Measurements from ENCODE around the gene C11orf91.

Gene C11orf91

DNA sequence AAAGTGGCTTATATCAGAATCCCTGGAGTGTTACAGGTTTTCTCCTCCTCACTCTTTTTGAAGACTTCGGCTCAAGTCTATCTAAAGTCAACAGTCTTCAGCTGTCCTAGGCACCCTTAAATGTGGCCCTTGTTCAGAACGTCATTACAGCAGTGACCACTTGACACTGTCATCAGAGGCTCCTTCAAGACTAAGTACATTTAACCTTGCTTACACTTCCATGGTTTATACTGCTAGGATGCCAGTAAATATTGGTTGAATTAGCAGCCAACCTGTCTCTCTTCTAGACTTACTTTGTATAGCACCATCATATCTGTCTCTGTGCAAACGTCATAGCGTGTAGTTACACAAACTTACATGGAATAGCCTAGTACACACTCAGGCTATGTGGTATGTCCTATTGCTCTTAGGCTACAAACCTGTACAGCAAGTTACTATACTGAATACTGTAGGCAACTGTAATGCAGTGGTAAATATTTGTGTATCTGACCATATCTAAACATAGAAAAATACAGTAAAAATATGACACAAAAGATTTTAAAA lies 13.3 kb upstream of the C11orf91 start:
- H3K27ac ChIP-seq (ENCODE audit: low read depth, low read length), result no peak overlapping the region
- no peaks in the 10 kb centered on the region for H3K9me3 ChIP-seq (ENCODE audit: insufficient read depth, low read length)
- H3K79me2 ChIP-seq (ENCODE audit: insufficient read depth, low read length), result no peaks in the 10 kb centered on the region
- H3K9ac ChIP-seq (ENCODE audit: low read length), result no peak overlapping the region
- no peaks in the 10 kb centered on the region for H3K9me2 ChIP-seq (replicated peaks; ENCODE audit: insufficient read depth, low read length)
- H3K27me3 ChIP-seq (ENCODE audit: low read length), result no peaks in the 10 kb centered on the region
- H3K36me3 ChIP-seq (ENCODE audit: low read length), result no peaks in the 10 kb centered on the region
- no peaks in the 10 kb centered on the region for H4K20me1 ChIP-seq (ENCODE audit: low read depth, low read length)
- H3K4me3 ChIP-seq (ENCODE audit: insufficient read depth, low read length, poor library complexity, severe bottlenecking), result no peak overlapping the region
- H3F3A ChIP-seq (ENCODE audit: insufficient read depth), result no peaks in the 10 kb centered on the region
- TF ChIP-seq EZH2phosphoT487 (conservative IDR thresholded peaks at IDR 0.05; ENCODE audit: low read length), result no peak
- TF ChIP-seq, protein P1, sequence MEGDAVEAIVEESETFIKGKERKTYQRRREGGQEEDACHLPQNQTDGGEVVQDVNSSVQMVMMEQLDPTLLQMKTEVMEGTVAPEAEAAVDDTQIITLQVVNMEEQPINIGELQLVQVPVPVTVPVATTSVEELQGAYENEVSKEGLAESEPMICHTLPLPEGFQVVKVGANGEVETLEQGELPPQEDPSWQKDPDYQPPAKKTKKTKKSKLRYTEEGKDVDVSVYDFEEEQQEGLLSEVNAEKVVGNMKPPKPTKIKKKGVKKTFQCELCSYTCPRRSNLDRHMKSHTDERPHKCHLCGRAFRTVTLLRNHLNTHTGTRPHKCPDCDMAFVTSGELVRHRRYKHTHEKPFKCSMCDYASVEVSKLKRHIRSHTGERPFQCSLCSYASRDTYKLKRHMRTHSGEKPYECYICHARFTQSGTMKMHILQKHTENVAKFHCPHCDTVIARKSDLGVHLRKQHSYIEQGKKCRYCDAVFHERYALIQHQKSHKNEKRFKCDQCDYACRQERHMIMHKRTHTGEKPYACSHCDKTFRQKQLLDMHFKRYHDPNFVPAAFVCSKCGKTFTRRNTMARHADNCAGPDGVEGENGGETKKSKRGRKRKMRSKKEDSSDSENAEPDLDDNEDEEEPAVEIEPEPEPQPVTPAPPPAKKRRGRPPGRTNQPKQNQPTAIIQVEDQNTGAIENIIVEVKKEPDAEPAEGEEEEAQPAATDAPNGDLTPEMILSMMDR (IDR thresholded peaks at IDR 0.05; ENCODE audit: insufficient read depth, low read length, poor library complexity, severe bottlenecking), result no peak
- H2AFZ ChIP-seq (ENCODE audit: low read depth, low read length, severe bottlenecking), result no peak overlapping the region
- H3K4me2 ChIP-seq (ENCODE audit: low read depth, low read length, poor library complexity, severe bottlenecking), result no peak overlapping the region

DNA sequence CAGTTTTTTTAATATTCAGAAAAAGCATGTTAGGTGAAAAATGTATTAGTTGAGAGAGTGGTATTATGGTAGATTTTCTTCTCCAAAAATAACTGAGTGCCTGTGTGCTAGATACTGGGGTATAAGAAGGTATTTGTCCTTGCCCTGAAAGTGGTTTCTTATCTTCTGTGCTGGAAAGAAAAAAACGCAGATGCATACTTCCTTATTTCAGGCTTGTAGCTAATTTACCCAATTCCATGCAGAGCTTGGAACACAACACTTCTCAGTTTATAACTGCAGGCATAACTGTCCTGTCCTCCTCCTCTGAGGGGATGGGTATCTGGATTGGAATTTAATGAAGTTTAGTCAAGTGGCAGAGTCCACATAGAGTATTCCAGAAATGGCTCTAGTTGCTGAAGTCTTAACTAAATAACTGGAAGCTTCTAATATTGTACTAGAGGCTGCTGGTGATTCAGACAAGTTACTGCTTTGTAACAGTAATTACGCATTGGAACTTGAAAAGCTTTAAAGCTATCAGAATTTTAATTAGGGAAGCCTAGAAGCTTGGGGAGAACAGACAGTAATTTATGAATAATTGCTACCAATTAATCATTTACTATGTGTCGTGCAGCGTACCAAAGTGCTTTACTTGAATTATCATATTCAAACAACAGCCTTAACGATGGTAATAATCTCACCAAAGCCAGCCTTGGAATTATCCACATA lies 12.7 kb upstream of the C11orf91 start:
- no peak overlapping the region for H3K27ac ChIP-seq (ENCODE audit: low read depth, low read length)
- no peaks in the 10 kb centered on the region for H4K20me1 ChIP-seq (ENCODE audit: low read depth, low read length)
- no peaks in the 10 kb centered on the region for H3K79me2 ChIP-seq (ENCODE audit: insufficient read depth, low read length)
- H3K4me3 ChIP-seq (ENCODE audit: insufficient read depth, low read length, poor library complexity, severe bottlenecking), result no peak overlapping the region
- H3F3A ChIP-seq (ENCODE audit: insufficient read depth), result no peaks in the 10 kb centered on the region
- no peaks in the 10 kb centered on the region for H3K36me3 ChIP-seq (ENCODE audit: low read length)
- no peak overlapping the region for H3K9ac ChIP-seq (ENCODE audit: low read length)
- no peak overlapping the region for H3K4me2 ChIP-seq (ENCODE audit: low read depth, low read length, poor library complexity, severe bottlenecking)
- H3K9me2 ChIP-seq (replicated peaks; ENCODE audit: insufficient read depth, low read length), result no peaks in the 10 kb centered on the region
- H2AFZ ChIP-seq (ENCODE audit: low read depth, low read length, severe bottlenecking), result no peak overlapping the region
- H3K9me3 ChIP-seq (ENCODE audit: insufficient read depth, low read length), result no peaks in the 10 kb centered on the region
- TF ChIP-seq EZH2phosphoT487 (conservative IDR thresholded peaks at IDR 0.05; ENCODE audit: low read length), result no peak
- TF ChIP-seq, protein P1 (IDR thresholded peaks at IDR 0.05; ENCODE audit: insufficient read depth, low read length, poor library complexity, severe bottlenecking), result no peak
- H3K27me3 ChIP-seq (ENCODE audit: low read length), result no peaks in the 10 kb centered on the region

DNA sequence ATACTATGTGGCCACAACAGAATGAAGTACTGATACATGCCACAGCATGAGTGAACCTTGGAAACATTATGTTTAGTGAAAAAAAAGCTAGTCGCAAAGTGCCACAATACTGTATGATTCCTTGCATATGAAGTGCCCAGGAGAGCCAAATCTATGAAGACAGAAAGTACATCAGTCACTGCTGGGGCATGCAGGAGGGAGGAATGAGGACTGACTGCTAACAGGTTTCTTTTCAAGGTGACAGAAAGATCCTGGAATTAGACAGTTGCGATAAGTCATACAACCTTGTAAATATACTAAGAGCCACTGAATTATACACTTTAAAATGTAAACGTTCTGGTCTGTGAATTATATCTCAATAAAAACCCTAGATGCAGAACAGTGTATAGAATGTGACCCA lies 11.8 kb upstream of the C11orf91 start:
- H3K9me3 ChIP-seq (ENCODE audit: insufficient read depth, low read length), result no peaks in the 10 kb centered on the region
- H3K79me2 ChIP-seq (ENCODE audit: insufficient read depth, low read length), result no peaks in the 10 kb centered on the region
- no peak overlapping the region for H2AFZ ChIP-seq (ENCODE audit: low read depth, low read length, severe bottlenecking)
- no peaks in the 10 kb centered on the region for H4K20me1 ChIP-seq (ENCODE audit: low read depth, low read length)
- H3K9me2 ChIP-seq (replicated peaks; ENCODE audit: insufficient read depth, low read length), result no peaks in the 10 kb centered on the region
- no peak overlapping the region for H3K9ac ChIP-seq (ENCODE audit: low read length)
- TF ChIP-seq, protein P1 (IDR thresholded peaks at IDR 0.05; ENCODE audit: insufficient read depth, low read length, poor library complexity, severe bottlenecking), result no peak
- no peak for TF ChIP-seq EZH2phosphoT487 (conservative IDR thresholded peaks at IDR 0.05; ENCODE audit: low read length)
- no peak overlapping the region for H3K27ac ChIP-seq (ENCODE audit: low read depth, low read length)
- no peak overlapping the region for H3K4me2 ChIP-seq (ENCODE audit: low read depth, low read length, poor library complexity, severe bottlenecking)
- no peaks in the 10 kb centered on the region for H3K36me3 ChIP-seq (ENCODE audit: low read length)
- H3K4me3 ChIP-seq (ENCODE audit: insufficient read depth, low read length, poor library complexity, severe bottlenecking), result no peak overlapping the region
- H3F3A ChIP-seq (ENCODE audit: insufficient read depth), result no peaks in the 10 kb centered on the region
- H3K27me3 ChIP-seq (ENCODE audit: low read length), result no peaks in the 10 kb centered on the region

All from SU-DHL-6 (cell line).